Measurements from ENCODE around the gene LRRFIP1.

GRCh38 chr2:237720444-237720843, 93.1 kb downstream of the LRRFIP1 start:
- no peak for TF ChIP-seq POLR2AphosphoS5 (IDR thresholded peaks at IDR 0.05; ENCODE audit: low read length)
- TF ChIP-seq SPI1 (IDR thresholded peaks at IDR 0.05; ENCODE audit: borderline replicate concordance, insufficient read depth, low read depth, low read length) = no peak
- no peak for TF ChIP-seq CBFB (IDR thresholded peaks at IDR 0.05; ENCODE audit: low read depth)
- TF ChIP-seq, protein P1, sequence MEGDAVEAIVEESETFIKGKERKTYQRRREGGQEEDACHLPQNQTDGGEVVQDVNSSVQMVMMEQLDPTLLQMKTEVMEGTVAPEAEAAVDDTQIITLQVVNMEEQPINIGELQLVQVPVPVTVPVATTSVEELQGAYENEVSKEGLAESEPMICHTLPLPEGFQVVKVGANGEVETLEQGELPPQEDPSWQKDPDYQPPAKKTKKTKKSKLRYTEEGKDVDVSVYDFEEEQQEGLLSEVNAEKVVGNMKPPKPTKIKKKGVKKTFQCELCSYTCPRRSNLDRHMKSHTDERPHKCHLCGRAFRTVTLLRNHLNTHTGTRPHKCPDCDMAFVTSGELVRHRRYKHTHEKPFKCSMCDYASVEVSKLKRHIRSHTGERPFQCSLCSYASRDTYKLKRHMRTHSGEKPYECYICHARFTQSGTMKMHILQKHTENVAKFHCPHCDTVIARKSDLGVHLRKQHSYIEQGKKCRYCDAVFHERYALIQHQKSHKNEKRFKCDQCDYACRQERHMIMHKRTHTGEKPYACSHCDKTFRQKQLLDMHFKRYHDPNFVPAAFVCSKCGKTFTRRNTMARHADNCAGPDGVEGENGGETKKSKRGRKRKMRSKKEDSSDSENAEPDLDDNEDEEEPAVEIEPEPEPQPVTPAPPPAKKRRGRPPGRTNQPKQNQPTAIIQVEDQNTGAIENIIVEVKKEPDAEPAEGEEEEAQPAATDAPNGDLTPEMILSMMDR (IDR thresholded peaks at IDR 0.05 in 2 of 3, conservative IDR thresholded peaks at IDR 0.05 in 1 of 3; ENCODE audit: control insufficient read depth in 2 of 3, extremely low read depth in 1 of 3, insufficient read depth in 1 of 3, low read depth in 3 of 3, low read length in 3 of 3) = no peak
- no peak for TF ChIP-seq RAD21 (IDR thresholded peaks at IDR 0.05; ENCODE audit: insufficient read depth, low read depth, low read length)
- TF ChIP-seq MAX (IDR thresholded peaks at IDR 0.05; ENCODE audit: low read depth, low read length) = no peak
- TF ChIP-seq TAF1 (IDR thresholded peaks at IDR 0.05; ENCODE audit: borderline replicate concordance, low read depth, low read length) = no peak
- no peak for TF ChIP-seq SRF (IDR thresholded peaks at IDR 0.05; ENCODE audit: low read depth in 2 of 2, low read length in 2 of 2)
- no peak for TF ChIP-seq CEBPB (IDR thresholded peaks at IDR 0.05; ENCODE audit: borderline replicate concordance in 1 of 2, low read depth in 2 of 2, low read length in 2 of 2)

Measured in GM12878 (cell line).